Measurements from ENCODE around the gene CDK6.

DNA sequence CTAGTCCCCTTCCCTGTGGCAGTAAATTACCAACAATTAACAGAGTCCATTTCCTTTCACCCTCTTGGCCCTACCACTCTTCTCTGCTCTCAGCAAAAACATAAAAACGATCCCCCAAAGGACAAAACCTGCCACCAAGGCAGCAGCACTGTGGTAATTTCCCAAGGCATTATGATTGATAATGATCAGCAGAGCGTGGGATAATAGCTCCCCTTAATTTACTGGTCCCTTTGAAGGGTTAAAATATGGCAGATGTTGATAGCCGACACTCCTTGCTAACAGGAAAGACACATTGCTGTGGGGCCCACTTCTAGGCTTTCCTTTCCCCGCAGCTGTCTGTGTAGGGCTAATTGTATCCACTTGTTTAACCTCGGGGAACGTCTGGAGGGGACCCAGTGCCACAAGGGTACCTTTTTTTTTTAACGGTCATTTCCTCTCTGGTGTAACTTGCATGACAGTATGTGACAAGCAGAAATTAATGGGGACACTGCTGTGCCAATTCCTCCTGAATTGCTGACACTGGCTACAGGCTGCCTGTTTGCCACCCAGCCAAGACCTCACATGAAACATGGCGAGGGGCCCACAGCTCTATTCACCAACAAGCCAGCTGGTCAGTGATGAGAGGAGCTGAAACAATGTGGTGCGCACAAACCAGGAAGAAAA, 81.3 kb downstream of the CDK6 start:
- TF ChIP-seq, protein P1, sequence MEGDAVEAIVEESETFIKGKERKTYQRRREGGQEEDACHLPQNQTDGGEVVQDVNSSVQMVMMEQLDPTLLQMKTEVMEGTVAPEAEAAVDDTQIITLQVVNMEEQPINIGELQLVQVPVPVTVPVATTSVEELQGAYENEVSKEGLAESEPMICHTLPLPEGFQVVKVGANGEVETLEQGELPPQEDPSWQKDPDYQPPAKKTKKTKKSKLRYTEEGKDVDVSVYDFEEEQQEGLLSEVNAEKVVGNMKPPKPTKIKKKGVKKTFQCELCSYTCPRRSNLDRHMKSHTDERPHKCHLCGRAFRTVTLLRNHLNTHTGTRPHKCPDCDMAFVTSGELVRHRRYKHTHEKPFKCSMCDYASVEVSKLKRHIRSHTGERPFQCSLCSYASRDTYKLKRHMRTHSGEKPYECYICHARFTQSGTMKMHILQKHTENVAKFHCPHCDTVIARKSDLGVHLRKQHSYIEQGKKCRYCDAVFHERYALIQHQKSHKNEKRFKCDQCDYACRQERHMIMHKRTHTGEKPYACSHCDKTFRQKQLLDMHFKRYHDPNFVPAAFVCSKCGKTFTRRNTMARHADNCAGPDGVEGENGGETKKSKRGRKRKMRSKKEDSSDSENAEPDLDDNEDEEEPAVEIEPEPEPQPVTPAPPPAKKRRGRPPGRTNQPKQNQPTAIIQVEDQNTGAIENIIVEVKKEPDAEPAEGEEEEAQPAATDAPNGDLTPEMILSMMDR (IDR thresholded peaks at IDR 0.05) = no peak
- TF ChIP-seq EP300 (IDR thresholded peaks at IDR 0.05) (no peak), POLR2A (IDR thresholded peaks at IDR 0.05) (no peak), POLR2AphosphoS5 (IDR thresholded peaks at IDR 0.05) (no peak)
